HCEC 1CT (cell line): ENCODE data around the gene ACY1.

Source experiments
- DNase-seq: peaks from one replicate; pipeline ENCODE4 v3.0.0-alpha.2; 2017

The ACY1 gene

GRCh38 chr3:51966016-51966415 lies 17.3 kb upstream of the ACY1 start:
- no peak for DNase-seq

- DNase-seq = no peak
Observed at GRCh38 chr3:51966486-51966885, 16.8 kb upstream of the ACY1 start.

- no peak for DNase-seq
Observed at GRCh38 chr3:51966922-51967383, 16.4 kb upstream of the ACY1 start.

GRCh38 chr3:51967384-51968169 lies 15.8 kb upstream of the ACY1 start, which contains the start of gene PCBP4:
Gene PCBP4, minus strand, starts transcription at chr3:51967454. Its CDS starts 6,214 bp downstream, at chr3:51961240.
- peak; percentile 19 for DNase-seq

- no peak for DNase-seq
Observed at GRCh38 chr3:51968170-51968775, 15.1 kb upstream of the ACY1 start.

- no peak for DNase-seq
Observed at GRCh38 chr3:51968883-51969678, 14.3 kb upstream of the ACY1 start.

GRCh38 chr3:51969841-51970240 lies 13.5 kb upstream of the ACY1 start:
- DNase-seq = no peak

GRCh38 chr3:51970606-51971300 lies 12.6 kb upstream of the ACY1 start:
- DNase-seq = no peak

GRCh38 chr3:51971350-51971749 lies 12.0 kb upstream of the ACY1 start:
- no peak for DNase-seq

GRCh38 chr3:51974277-51974962 lies 8.9 kb upstream of the ACY1 start:
- DNase-seq = no peak

GRCh38 chr3:51974963-51975851 lies 8.1 kb upstream of the ACY1 start, which contains the start of gene ABHD14A:
Gene ABHD14A, plus strand, starts transcription at chr3:51975064. Its CDS starts 72 bp downstream, at chr3:51975136.
- peak; percentile 52 for DNase-seq

GRCh38 chr3:51975852-51976549 lies 7.3 kb upstream of the ACY1 start:
- no peak for DNase-seq

- no peak for DNase-seq
Observed at GRCh38 chr3:51977446-51978142, 5.7 kb upstream of the ACY1 start.

GRCh38 chr3:51978143-51978502 lies 5.2 kb upstream of the ACY1 start:
- DNase-seq = no peak

- no peak for DNase-seq
Observed at GRCh38 chr3:51980253-51980652, 3.1 kb upstream of the ACY1 start.

- DNase-seq = peak; percentile 34
Observed at GRCh38 chr3:51982352-51982837, 940 bp upstream of the ACY1 start.

GRCh38 chr3:51983578-51984268 lies 388 bp downstream of the ACY1 start:
- no peak for DNase-seq

- no peak for DNase-seq
Observed at GRCh38 chr3:51984269-51984647, 923 bp downstream of the ACY1 start.

GRCh38 chr3:51985063-51985462 lies 1.7 kb downstream of the ACY1 start:
- no peak for DNase-seq
